HepG2 (cell line): Measurements from ENCODE around the gene NGB. TPM values are rescaled to one million over a fixed set of nuclear protein-coding genes. Genes with fewer than 3 reads are reported as not detected.

Experiments
- BCL6 ChIP-seq: IDR thresholded peaks from 2 replicates; pipeline ENCODE4 v1.6.1; 2016; ENCODE audit warnings: missing genetic modification reagents, missing compliant biosample characterization
- CBFB ChIP-seq: sonication (generic); formaldehyde crosslinking; IDR thresholded peaks from 2 replicates; pipeline ENCODE4 v1.4.0; 2020; ENCODE audit warnings: missing genetic modification reagents
- CEBPG ChIP-seq: IDR thresholded peaks from 2 replicates; pipeline ENCODE4 v1.6.1; 2016
- FOSL2 ChIP-seq: sonication (generic); formaldehyde crosslinking; IDR thresholded peaks from 2 replicates; pipeline ENCODE4 v1.4.0; 2020; ENCODE audit warnings: missing genetic modification reagents
- FOXA3 ChIP-seq: IDR thresholded peaks from 2 replicates; pipeline ENCODE4 v1.6.1; 2016; ENCODE audit warnings: missing genetic modification reagents, missing compliant biosample characterization
- FOXJ3 ChIP-seq: sonication (generic); formaldehyde crosslinking; IDR thresholded peaks from 2 replicates; pipeline ENCODE4 v1.4.0; 2020; ENCODE audit warnings: missing genetic modification reagents, mild to moderate bottlenecking, borderline replicate concordance
- HNRNPH1 ChIP-seq: fragments of 200-400 bp; formaldehyde crosslinking; optimal IDR thresholded peaks from 2 replicates; pipeline ENCODE3; 2017; ENCODE audit warnings: mild to moderate bottlenecking, low read depth, low read length
- HNRNPK ChIP-seq: fragments of 200-400 bp; formaldehyde crosslinking; IDR thresholded peaks from 2 replicates; pipeline ENCODE4 v1.6.1; 2018; ENCODE audit warnings: low read length, low read depth, moderate library complexity, mild to moderate bottlenecking; ENCODE audit not compliant: poor library complexity, severe bottlenecking
- IKZF4 ChIP-seq: sonication (generic); formaldehyde crosslinking; IDR thresholded peaks from 2 replicates; pipeline ENCODE4 v1.5.1; 2020; ENCODE audit warnings: borderline replicate concordance, mild to moderate bottlenecking, low read depth, missing genetic modification reagents; ENCODE audit errors: not compliant biosample characterization
- KDM4B ChIP-seq: sonication (generic); formaldehyde crosslinking; IDR thresholded peaks from 2 replicates; pipeline ENCODE4 v1.4.0; 2020; ENCODE audit warnings: missing genetic modification reagents
- MXI1 ChIP-seq: IDR thresholded peaks from 3 replicates; pipeline ENCODE4 v1.6.1; 2012; ENCODE audit warnings: low read depth, low read length, inconsistent platforms, borderline replicate concordance
- PBX2 ChIP-seq: IDR thresholded peaks from 2 replicates; pipeline ENCODE4 v1.6.1; 2016; ENCODE audit warnings: control low read depth
- PPARG ChIP-seq: conservative IDR thresholded peaks from 2 replicates; pipeline ENCODE4 v1.6.1; 2016; ENCODE audit warnings: missing biosample characterization, missing genetic modification reagents
- RFXAP ChIP-seq: sonication (generic); formaldehyde crosslinking; IDR thresholded peaks from 2 replicates; pipeline ENCODE4 v1.4.0; 2020; ENCODE audit warnings: missing genetic modification reagents, borderline replicate concordance
- SATB2 ChIP-seq: sonication (generic); formaldehyde crosslinking; IDR thresholded peaks from 2 replicates; pipeline ENCODE4 v1.5.0; 2020; ENCODE audit warnings: missing genetic modification reagents
- SP1 ChIP-seq, 2 experiments: fragments of 450-650 bp in 1 of 2; sonication (generic) in 1 of 2; formaldehyde crosslinking in 1 of 2; IDR thresholded peaks; 2 replicates each; pipeline versions ENCODE4 v1.4.0 to v1.6.1; 2016 to 2020; ENCODE audit warnings: missing genetic modification reagents in 1 of 2
- SP140L ChIP-seq: sonication (generic); formaldehyde crosslinking; IDR thresholded peaks from 2 replicates; pipeline ENCODE4 v1.4.0; 2020; ENCODE audit warnings: missing genetic modification reagents, borderline replicate concordance
- YY1 ChIP-seq: IDR thresholded peaks from 2 replicates; pipeline ENCODE4 v1.6.1; 2011; ENCODE audit warnings: low read length, low read depth, moderate library complexity, mild to moderate bottlenecking; ENCODE audit not compliant: insufficient read depth, insufficient replicate concordance
- ZFP37 ChIP-seq: sonication (generic); formaldehyde crosslinking; IDR thresholded peaks from 2 replicates; pipeline ENCODE4 v1.4.0; 2020; ENCODE audit warnings: missing genetic modification reagents, borderline replicate concordance
- ZFX ChIP-seq: sonication (generic); formaldehyde crosslinking; IDR thresholded peaks from 2 replicates; pipeline ENCODE4 v1.4.0; 2020; ENCODE audit warnings: mild to moderate bottlenecking, low read depth, missing genetic modification reagents, moderate library complexity
- ZMYM2 ChIP-seq: sonication (generic); formaldehyde crosslinking; IDR thresholded peaks from 2 replicates; pipeline ENCODE4 v1.8.0; 2022; ENCODE audit warnings: mild to moderate bottlenecking, missing genetic modification reagents
- ZNF589 ChIP-seq: sonication (generic); formaldehyde crosslinking; conservative IDR thresholded peaks from 2 replicates; pipeline ENCODE4 v1.8.0; 2022; ENCODE audit warnings: mild to moderate bottlenecking, moderate library complexity, missing genetic modification reagents
- ZNF605 ChIP-seq: sonication (generic); formaldehyde crosslinking; IDR thresholded peaks from 2 replicates; pipeline ENCODE4 v1.8.0; 2022; ENCODE audit warnings: mild to moderate bottlenecking, missing genetic modification reagents
- ZNF674 ChIP-seq: sonication (generic); formaldehyde crosslinking; IDR thresholded peaks from 2 replicates; pipeline ENCODE4 v1.5.0; 2020; ENCODE audit warnings: low read depth, mild to moderate bottlenecking, missing genetic modification reagents
- ZNF878 ChIP-seq: sonication (generic); formaldehyde crosslinking; IDR thresholded peaks from 2 replicates; pipeline ENCODE4 v1.8.1; 2023; ENCODE audit warnings: mild to moderate bottlenecking, missing genetic modification reagents, moderate library complexity
- ZUFSP ChIP-seq: sonication (generic); formaldehyde crosslinking; IDR thresholded peaks from 2 replicates; pipeline ENCODE4 v1.9.0; 2021; ENCODE audit warnings: missing genetic modification reagents, mild to moderate bottlenecking, borderline replicate concordance
- polyA plus RNA-seq, 8 experiments: library from polyadenylated mRNA; depleted of rRNA in 3 of 8; stranded (reverse) in 7 of 8; unstranded in 1 of 8; fragments of >200 nt; fragmentation: Illumina TruSeq in 4 of 8; extraction: Trizol in 4 of 8; gene quantifications; 2 replicates each; pipeline versions ENCODE4 v1.2.1 to v1.2.3, GENCODE V29; 2011 to 2016; ENCODE audit warnings: low read depth in 4 of 8, missing spikeins in 1 of 8, mixed read lengths in 1 of 8; ENCODE audit not compliant: insufficient read depth in 1 of 8
- total RNA-seq, 5 experiments: library from RNA; depleted of rRNA; stranded (reverse); fragments of >200 nt; fragmentation: Illumina TruSeq; extraction: Trizol; gene quantifications; 2 replicates each; pipeline ENCODE4 v1.2.3, GENCODE V29; 2016; ENCODE audit warnings: low read depth in 1 of 5
- TF ChIP-seq, protein P1 (sequence below): sonication (generic); formaldehyde crosslinking; IDR thresholded peaks from 2 replicates; pipeline ENCODE4 v1.8.1; 2023; ENCODE audit warnings: mild to moderate bottlenecking, missing genetic modification reagents, borderline replicate concordance
- TF ChIP-seq, protein P2 (sequence below): sonication (generic); formaldehyde crosslinking; IDR thresholded peaks from 2 replicates; pipeline ENCODE4 v1.5.0; 2020; ENCODE audit warnings: missing genetic modification reagents

The NGB gene
- total and polyA plus RNA-seq, 2 of the 13 experiments (the other 11 are each of a cell fraction or from before 2014, with no cell fraction given), result 0.04 TPM; not detected in 1

GRCh38 chr14:77302926-77303325 lies 31.9 kb upstream of the NGB start (continued):
- TF ChIP-seq SP1 (IDR thresholded peaks at IDR 0.05) (no peak), SP1 (CRISPR knock-in tag; IDR thresholded peaks at IDR 0.05) (no peak), ZNF605 (CRISPR knock-in tag) (no peak), PPARG (CRISPR knock-in tag) (no peak), YY1 (no peak), PBX2 (CRISPR knock-in tag) (no peak), SATB2 (CRISPR knock-in tag) (no peak), HNRNPK (no peak), ZFX (CRISPR knock-in tag) (peak; percentile 36; the same call in 1 of the 2 replicates), ZFP37 (no peak), BCL6 (no peak), ZUFSP (CRISPR knock-in tag) (no peak), CBFB (CRISPR knock-in tag) (no peak), IKZF4 (no peak), ZNF878 (no peak), KDM4B (CRISPR knock-in tag) (no peak), FOSL2 (CRISPR knock-in tag) (peak; percentile 98), SP140L (CRISPR knock-in tag) (no peak), ZNF674 (CRISPR knock-in tag) (no peak), FOXA3 (CRISPR knock-in tag) (peak; percentile 87), RFXAP (CRISPR knock-in tag) (no peak), FOXJ3 (no peak), ZNF589 (CRISPR knock-in tag) (no peak), ZMYM2 (CRISPR knock-in tag) (no peak), HNRNPH1 (no peak), MXI1 (peak; percentile 28; the same call in 1 of the 3 replicates), CEBPG (CRISPR knock-in tag) (no peak)
- TF ChIP-seq, protein P1, sequence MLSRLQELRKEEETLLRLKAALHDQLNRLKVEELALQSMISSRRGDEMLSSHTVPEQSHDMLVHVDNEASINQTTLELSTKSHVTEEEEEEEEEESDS (CRISPR knock-in tag), result no peak
- TF ChIP-seq, protein P2, sequence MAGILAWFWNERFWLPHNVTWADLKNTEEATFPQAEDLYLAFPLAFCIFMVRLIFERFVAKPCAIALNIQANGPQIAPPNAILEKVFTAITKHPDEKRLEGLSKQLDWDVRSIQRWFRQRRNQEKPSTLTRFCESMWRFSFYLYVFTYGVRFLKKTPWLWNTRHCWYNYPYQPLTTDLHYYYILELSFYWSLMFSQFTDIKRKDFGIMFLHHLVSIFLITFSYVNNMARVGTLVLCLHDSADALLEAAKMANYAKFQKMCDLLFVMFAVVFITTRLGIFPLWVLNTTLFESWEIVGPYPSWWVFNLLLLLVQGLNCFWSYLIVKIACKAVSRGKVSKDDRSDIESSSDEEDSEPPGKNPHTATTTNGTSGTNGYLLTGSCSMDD (CRISPR knock-in tag), result no peak
